Sigmoid colon (tissue), 7 donors: Measurements from ENCODE around the gene AK5. TPM values are rescaled to one million over a fixed set of nuclear protein-coding genes. Genes with fewer than 3 reads are reported as not detected.

ENCODE experiments used
- DNase-seq: peaks from one replicate; pipeline ENCODE4 v3.0.0-alpha.2; 2019
- H3K27ac ChIP-seq, 4 donors: fragments of 200-600 bp; sonication (generic); one replicate each; pipeline ENCODE4 v1.5.1; 2016 to 2019; ENCODE audit warnings: mild to moderate bottlenecking in 1 of 4
- H3K27me3 ChIP-seq, 3 donors: fragments of 200-600 bp; sonication (generic); one replicate each; pipeline ENCODE4 v1.5.1; 2019; ENCODE audit warnings: mild to moderate bottlenecking in 1 of 3
- H3K36me3 ChIP-seq, 4 donors: fragments of 200-600 bp; sonication (generic); one replicate each; pipeline ENCODE4 v1.5.1; 2016 to 2019
- H3K4me1 ChIP-seq, 4 donors: fragments of 200-600 bp; sonication (generic); one replicate each; pipeline ENCODE4 v1.5.1; 2017 to 2019
- H3K4me3 ChIP-seq, 4 donors: fragments of 200-600 bp; sonication (generic); one replicate each; pipeline ENCODE4 v1.5.1; 2017 to 2019; ENCODE audit warnings: mild to moderate bottlenecking in 2 of 4, moderate library complexity in 1 of 4
- H3K9me3 ChIP-seq, 4 donors: fragments of 200-600 bp in 3 of 4; sonication (generic) in 3 of 4; one replicate each; pipeline versions ENCODE4 v1.5.1 to v1.6.1; 2013 to 2019
- CTCF ChIP-seq, 4 experiments: fragments of 450-650 bp in 3 of 4; fragments of 200-600 bp in 1 of 4; IDR thresholded peaks; one replicate each; pipeline ENCODE4 v1.5.1; 2016 to 2019; ENCODE audit warnings: antibody characterized with exemption in 4 of 4, mild to moderate bottlenecking in 3 of 4, moderate library complexity in 2 of 4
- EP300 ChIP-seq, 4 donors: sonication (generic); formaldehyde crosslinking; IDR thresholded peaks; one replicate each; pipeline ENCODE4 v1.6.1; 2017; ENCODE audit warnings: antibody characterized with exemption in 4 of 4
- POLR2A ChIP-seq, 2 donors: fragments of 450-650 bp; IDR thresholded peaks; one replicate each; pipeline ENCODE4 v1.6.1; 2016; ENCODE audit warnings: antibody characterized with exemption in 2 of 2, mild to moderate bottlenecking in 2 of 2, moderate library complexity in 2 of 2
- POLR2AphosphoS5 ChIP-seq, 4 donors: sonication (generic); formaldehyde crosslinking; IDR thresholded peaks; one replicate each; pipeline ENCODE4 v1.6.1; 2017; ENCODE audit warnings: antibody characterized with exemption in 4 of 4
- WGBS, 2 donors: extraction: QIAGEN DNeasy Blood & Tissue Kit; methylation state at CpG; one replicate each; pipeline ENCODE4 v1.1.7; 2013; 5-methylcytosine and 5-hydroxymethylcytosine counted together
- intact Hi-C: fragments of 100-400 bp; cut with DNase I; formaldehyde crosslinking; loops from one replicate; pipeline ENCODE4 v1.15.1; 2023
- polyA plus RNA-seq, 3 donors: library from polyadenylated mRNA; stranded (reverse); fragments of 200-250 nt; gene quantifications; one replicate each; pipeline ENCODE4 v1.2.3, GENCODE V29; 2013
- total RNA-seq, 4 donors: library from RNA; depleted of rRNA; stranded (reverse); fragments of >200 nt; gene quantifications; one replicate each; pipeline ENCODE4 v1.1.0, GENCODE V29; 2016
- donor health status: healthy with polysubstance abuse.
- donor health status: Bipolar disorder and iron deficiency.
- donor health status: healthy.

Gene AK5
- total and polyA plus RNA-seq, 7 donors, result 0.33 to 6.1 (median 1.9) TPM; not detected in 1

GRCh38 chr1:77282866-77283539 is 1.2 kb downstream of the AK5 start:
- no peak for DNase-seq
- H3K4me3 ChIP-seq, result peak overlapping the region; percentile 9 to 58 (median 49)
- TF ChIP-seq POLR2A (IDR thresholded peaks at IDR 0.05), result no peak
- TF ChIP-seq POLR2AphosphoS5 (IDR thresholded peaks at IDR 0.05), result no peak
- TF ChIP-seq CTCF (IDR thresholded peaks at IDR 0.05), result no peak
- TF ChIP-seq EP300 (IDR thresholded peaks at IDR 0.05), result no peak
- intact Hi-C loops, result no loop called here
- WGBS, 2 donors, result 5 to 11% methylated on average over 22 of the region's 22 CpGs
- peaks cover 0 to 39% (median 17%) of the 10 kb centered on the region in 3 donors for H3K27me3 ChIP-seq
- peaks cover 0 to 18% (median 16%) of the 10 kb centered on the region in 4 donors for H3K4me1 ChIP-seq
- H3K9me3 ChIP-seq, result no peaks in the 10 kb centered on the region
- no peaks in the 10 kb centered on the region for H3K36me3 ChIP-seq
- no peak overlapping the region for H3K27ac ChIP-seq

- TF ChIP-seq EP300 (IDR thresholded peaks at IDR 0.05) (no peak), POLR2AphosphoS5 (IDR thresholded peaks at IDR 0.05) (no peak), CTCF (IDR thresholded peaks at IDR 0.05) (no peak), POLR2A (IDR thresholded peaks at IDR 0.05) (no peak)
- WGBS, 2 donors, result 62 to 84% methylated on average over 6 of the region's 6 CpGs
- H3K4me3 ChIP-seq, result no peak overlapping the region
- no peak for DNase-seq
- H3K27me3 ChIP-seq, result peaks cover 0 to 39% (median 17%) of the 10 kb centered on the region in 3 donors
- intact Hi-C loops, result no loop called here
- peaks cover 0 to 18% (median 16%) of the 10 kb centered on the region in 4 donors for H3K4me1 ChIP-seq
- no peaks in the 10 kb centered on the region for H3K36me3 ChIP-seq
- no peaks in the 10 kb centered on the region for H3K9me3 ChIP-seq
- no peak overlapping the region for H3K27ac ChIP-seq
Observed at GRCh38 chr1:77283701-77284425, 2.0 kb downstream of the AK5 start.

- Histone ChIP-seq H3K36me3 (no peaks in the 10 kb centered on the region), H3K27ac (no peak overlapping the region), H3K4me1 (peaks cover 0 to 6% (median 4%) of the 10 kb centered on the region in 4 donors), H3K4me3 (no peak overlapping the region), H3K27me3 (peaks cover 0 to 22% (median 7%) of the 10 kb centered on the region in 3 donors), H3K9me3 (no peaks in the 10 kb centered on the region)
- no peak for TF ChIP-seq POLR2A (IDR thresholded peaks at IDR 0.05)
- no peak for TF ChIP-seq POLR2AphosphoS5 (IDR thresholded peaks at IDR 0.05)
- no peak for TF ChIP-seq EP300 (IDR thresholded peaks at IDR 0.05)
- DNase-seq, result no peak
- intact Hi-C loops, result no loop called here
- 82% methylated on average over 5 of the region's 5 CpGs for WGBS, 2 donors
Observed at GRCh38 chr1:77287535-77287934, 5.7 kb downstream of the AK5 start.

GRCh38 chr1:77288275-77288674 is 6.5 kb downstream of the AK5 start:
- no peak for DNase-seq
- TF ChIP-seq POLR2A (IDR thresholded peaks at IDR 0.05) (no peak), CTCF (IDR thresholded peaks at IDR 0.05) (no peak), EP300 (IDR thresholded peaks at IDR 0.05) (no peak), POLR2AphosphoS5 (IDR thresholded peaks at IDR 0.05) (no peak)
- 85 to 89% methylated on average over 1 of the region's 1 CpG for WGBS, 2 donors
- Histone ChIP-seq H3K4me3 (no peak overlapping the region), H3K4me1 (no peaks in the 10 kb centered on the region), H3K27ac (no peak overlapping the region), H3K36me3 (no peaks in the 10 kb centered on the region), H3K9me3 (no peaks in the 10 kb centered on the region), H3K27me3 (peaks cover 0 to 15% (median 0%) of the 10 kb centered on the region in 3 donors)
- intact Hi-C loops, result no loop called here

- H3K27me3 ChIP-seq, result no peaks in the 10 kb centered on the region
- no peaks in the 10 kb centered on the region for H3K36me3 ChIP-seq
- no peaks in the 10 kb centered on the region for H3K4me1 ChIP-seq
- no peak overlapping the region for H3K27ac ChIP-seq
- intact Hi-C loops, result no loop called here
- no peak for DNase-seq
- no peak for TF ChIP-seq POLR2A (IDR thresholded peaks at IDR 0.05)
- no peak for TF ChIP-seq CTCF (IDR thresholded peaks at IDR 0.05)
- TF ChIP-seq POLR2AphosphoS5 (IDR thresholded peaks at IDR 0.05), result no peak
- no peak for TF ChIP-seq EP300 (IDR thresholded peaks at IDR 0.05)
- H3K4me3 ChIP-seq, result no peak overlapping the region
- no peaks in the 10 kb centered on the region for H3K9me3 ChIP-seq
Observed at GRCh38 chr1:77290576-77290975, 8.8 kb downstream of the AK5 start.
